ENCODE results near the gene UBD.

DNA sequence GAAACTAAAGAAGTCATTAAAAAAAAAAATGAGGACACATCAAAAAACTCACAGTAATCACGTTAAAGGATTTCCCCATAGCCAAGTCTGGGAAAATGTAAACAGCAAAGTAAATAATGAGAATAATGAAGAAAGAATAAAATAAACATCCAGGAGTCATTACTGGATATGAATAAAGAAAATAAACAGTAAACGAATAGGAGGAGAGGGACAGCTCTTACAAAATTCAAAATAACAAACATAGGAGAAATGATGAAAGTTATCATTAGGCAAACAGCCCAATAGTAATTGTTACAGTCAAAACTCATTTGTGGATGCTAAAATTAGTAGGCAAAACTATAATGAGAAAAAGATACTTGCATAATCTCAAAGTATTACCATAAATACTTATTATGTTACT is 8.0 kb upstream of the UBD start:
- TF ChIP-seq, protein P1, sequence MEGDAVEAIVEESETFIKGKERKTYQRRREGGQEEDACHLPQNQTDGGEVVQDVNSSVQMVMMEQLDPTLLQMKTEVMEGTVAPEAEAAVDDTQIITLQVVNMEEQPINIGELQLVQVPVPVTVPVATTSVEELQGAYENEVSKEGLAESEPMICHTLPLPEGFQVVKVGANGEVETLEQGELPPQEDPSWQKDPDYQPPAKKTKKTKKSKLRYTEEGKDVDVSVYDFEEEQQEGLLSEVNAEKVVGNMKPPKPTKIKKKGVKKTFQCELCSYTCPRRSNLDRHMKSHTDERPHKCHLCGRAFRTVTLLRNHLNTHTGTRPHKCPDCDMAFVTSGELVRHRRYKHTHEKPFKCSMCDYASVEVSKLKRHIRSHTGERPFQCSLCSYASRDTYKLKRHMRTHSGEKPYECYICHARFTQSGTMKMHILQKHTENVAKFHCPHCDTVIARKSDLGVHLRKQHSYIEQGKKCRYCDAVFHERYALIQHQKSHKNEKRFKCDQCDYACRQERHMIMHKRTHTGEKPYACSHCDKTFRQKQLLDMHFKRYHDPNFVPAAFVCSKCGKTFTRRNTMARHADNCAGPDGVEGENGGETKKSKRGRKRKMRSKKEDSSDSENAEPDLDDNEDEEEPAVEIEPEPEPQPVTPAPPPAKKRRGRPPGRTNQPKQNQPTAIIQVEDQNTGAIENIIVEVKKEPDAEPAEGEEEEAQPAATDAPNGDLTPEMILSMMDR (IDR thresholded peaks at IDR 0.05) = no peak
- no peak for TF ChIP-seq EZH2 (IDR thresholded peaks at IDR 0.05)

Measured in neural progenitor cell (in vitro differentiated cells).